ENCODE data around the gene SKIC3.

GRCh38 chr5:95518417-95518816, 36.4 kb downstream of the SKIC3 start:
- TF ChIP-seq ZNF274 (IDR thresholded peaks at IDR 0.05; ENCODE audit: insufficient read depth, insufficient read length), result no peak
- TF ChIP-seq, protein P1, sequence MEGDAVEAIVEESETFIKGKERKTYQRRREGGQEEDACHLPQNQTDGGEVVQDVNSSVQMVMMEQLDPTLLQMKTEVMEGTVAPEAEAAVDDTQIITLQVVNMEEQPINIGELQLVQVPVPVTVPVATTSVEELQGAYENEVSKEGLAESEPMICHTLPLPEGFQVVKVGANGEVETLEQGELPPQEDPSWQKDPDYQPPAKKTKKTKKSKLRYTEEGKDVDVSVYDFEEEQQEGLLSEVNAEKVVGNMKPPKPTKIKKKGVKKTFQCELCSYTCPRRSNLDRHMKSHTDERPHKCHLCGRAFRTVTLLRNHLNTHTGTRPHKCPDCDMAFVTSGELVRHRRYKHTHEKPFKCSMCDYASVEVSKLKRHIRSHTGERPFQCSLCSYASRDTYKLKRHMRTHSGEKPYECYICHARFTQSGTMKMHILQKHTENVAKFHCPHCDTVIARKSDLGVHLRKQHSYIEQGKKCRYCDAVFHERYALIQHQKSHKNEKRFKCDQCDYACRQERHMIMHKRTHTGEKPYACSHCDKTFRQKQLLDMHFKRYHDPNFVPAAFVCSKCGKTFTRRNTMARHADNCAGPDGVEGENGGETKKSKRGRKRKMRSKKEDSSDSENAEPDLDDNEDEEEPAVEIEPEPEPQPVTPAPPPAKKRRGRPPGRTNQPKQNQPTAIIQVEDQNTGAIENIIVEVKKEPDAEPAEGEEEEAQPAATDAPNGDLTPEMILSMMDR (IDR thresholded peaks at IDR 0.05 in 2 of 3, conservative IDR thresholded peaks at IDR 0.05 in 1 of 3; ENCODE audit: control insufficient read depth in 2 of 3, extremely low read depth in 1 of 3, insufficient read depth in 1 of 3, low read depth in 3 of 3, low read length in 3 of 3), result no peak
- TF ChIP-seq CBX5 (IDR thresholded peaks at IDR 0.05; ENCODE audit: low read depth), result no peak
- TF ChIP-seq FOXM1 (IDR thresholded peaks at IDR 0.05; ENCODE audit: low read depth, low read length), result no peak
- no peak for TF ChIP-seq REST (IDR thresholded peaks at IDR 0.05; ENCODE audit: low read depth, low read length)
- TF ChIP-seq BHLHE40 (IDR thresholded peaks at IDR 0.05; ENCODE audit: borderline replicate concordance in 1 of 2, low read depth in 2 of 2, low read length in 1 of 2), result no peak
